HG02588 (cell line): ENCODE measurements around the gene HIGD1A.

Source experiments
- ATAC-seq: cut with Tn5 transposase; IDR thresholded peaks from one replicate; pipeline ENCODE4 v1.9.1; 2021; ENCODE audit warnings: mild to moderate bottlenecking, moderate library complexity; ENCODE audit not compliant: unreplicated experiment

Gene HIGD1A

GRCh38 chr3:42739401-42740158 lies 64.7 kb downstream of the HIGD1A start:
- ATAC-seq = no peak

GRCh38 chr3:42736531-42736930 lies 67.8 kb downstream of the HIGD1A start:
- no peak for ATAC-seq

- no peak for ATAC-seq
Measured at GRCh38 chr3:42736081-42736480, 68.2 kb downstream of the HIGD1A start.

DNA sequence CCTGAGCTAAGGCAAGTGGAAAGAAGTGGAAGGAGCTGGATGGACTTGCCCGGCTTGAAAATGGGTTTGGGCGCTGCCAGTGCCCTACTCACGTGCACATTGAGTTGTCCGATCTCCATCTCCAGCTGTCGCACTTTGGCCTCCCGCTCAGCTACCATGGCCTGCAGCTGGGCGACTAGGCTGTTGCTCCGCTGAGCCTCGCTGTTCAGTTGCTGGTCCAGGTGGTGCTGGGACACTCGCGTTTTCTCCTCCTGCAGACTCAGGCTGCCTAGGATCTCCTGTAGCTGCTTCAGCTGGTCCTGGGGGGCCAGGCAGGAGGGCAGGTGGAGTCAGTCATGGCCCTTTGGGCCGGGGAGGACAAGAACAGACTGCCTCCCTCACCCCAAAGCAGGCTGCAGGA lies 68.7 kb downstream of the HIGD1A start:
- no peak for ATAC-seq

DNA sequence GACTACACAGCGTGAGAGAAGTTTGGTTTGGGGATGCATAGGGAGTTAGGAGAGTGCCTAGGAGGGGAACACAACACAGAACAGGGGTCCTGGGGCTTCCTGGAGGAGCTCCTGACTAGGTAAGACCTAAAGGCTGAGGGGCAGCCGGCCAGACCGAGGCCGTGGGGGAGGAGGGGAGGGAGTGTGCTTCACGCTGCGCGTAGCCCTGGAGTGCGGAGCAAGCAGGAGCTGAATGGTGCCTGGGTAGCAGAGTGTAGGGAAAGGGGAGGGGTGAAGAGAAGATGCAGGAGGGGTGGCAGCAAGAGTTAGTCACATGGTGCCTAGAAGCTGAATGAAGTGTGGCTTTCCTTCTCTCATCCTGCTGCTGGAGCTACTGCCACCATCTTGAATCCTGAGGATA lies 69.3 kb downstream of the HIGD1A start:
- no peak for ATAC-seq

- no peak for ATAC-seq
Measured at GRCh38 chr3:42734263-42734860, 69.9 kb downstream of the HIGD1A start.

DNA sequence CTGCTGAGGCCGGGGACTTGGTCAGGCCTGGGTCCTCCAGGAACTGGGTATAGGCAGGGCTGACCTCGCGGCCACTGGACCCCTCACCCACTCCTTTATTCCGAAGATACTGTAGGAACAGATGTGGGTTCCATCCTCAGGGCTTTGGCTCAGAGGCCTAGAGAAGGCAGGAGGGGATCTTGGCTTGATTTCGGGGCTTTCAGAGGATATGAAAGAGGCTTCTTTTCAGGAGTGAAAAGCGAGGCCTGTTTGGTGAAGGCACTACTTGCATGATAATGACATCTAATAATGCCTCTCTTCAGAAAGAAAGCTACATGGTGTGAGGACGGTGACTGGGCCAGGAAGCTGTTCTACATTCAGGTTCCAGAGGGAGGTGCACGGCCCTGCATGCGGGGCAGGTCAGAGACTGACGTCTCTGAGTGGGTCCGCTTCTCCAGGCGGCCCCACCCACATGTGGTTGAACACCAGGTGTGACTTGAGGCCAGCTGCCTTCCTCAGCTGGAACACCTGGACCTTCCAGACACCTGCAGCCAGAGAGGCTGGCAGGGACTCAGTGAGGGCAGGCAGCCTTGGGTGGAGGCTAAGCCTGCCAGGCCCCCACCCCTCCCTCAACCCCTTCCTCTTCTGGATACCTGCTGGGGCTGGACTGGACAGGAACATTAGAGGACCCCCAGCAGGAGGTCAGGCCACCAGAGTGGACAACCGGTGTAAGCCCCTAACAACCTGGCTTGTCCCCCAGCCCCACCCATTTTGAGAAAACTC lies 70.6 kb downstream of the HIGD1A start:
- ATAC-seq = no peak
